T-helper 1 cell (primary cell): ENCODE data around the gene RAB35.
A peak's percentile ranks its signal among the peaks of the same experiment; 100 is the strongest.

Experiments used
- DNase-seq, 5 donors: peaks; one replicate each; pipeline ENCODE4 v3.0.0-alpha.2; 2012 to 2020

Gene RAB35

DNA sequence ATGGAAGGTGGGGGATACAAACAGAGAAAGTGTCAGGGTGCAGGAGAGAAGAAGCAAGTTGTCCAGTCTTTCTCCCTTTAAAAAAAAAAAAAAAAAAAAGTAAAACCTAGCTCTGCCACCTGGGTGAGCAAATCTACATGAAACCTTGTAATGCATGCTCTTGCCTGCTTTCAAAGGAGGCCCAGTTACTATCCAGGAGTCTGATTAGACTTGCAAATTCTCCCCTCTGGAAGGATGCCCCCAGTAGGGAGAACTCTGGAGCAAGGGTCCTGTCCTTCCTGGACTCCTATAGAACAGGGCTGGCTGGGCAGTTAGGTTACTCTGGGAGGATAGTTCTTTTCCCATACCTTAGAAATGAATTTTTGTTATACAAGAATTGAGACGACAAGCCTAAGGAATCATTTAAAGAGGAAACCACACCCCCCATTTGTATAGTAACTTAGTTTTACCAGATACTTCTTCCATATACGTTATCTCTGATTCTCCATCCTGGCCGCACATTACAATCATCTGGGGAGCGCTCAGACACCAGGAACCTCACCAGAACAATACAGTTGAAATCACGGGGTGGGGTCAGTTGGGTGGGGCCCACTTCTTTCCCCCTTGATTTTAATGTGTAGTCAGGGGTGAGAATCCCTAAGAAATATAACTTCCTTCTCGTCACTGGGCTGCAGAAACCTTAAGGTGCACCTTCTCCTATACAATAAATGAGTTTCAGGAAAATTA lies 30.5 kb downstream of the RAB35 start:
- DNase-seq: no peak

DNA sequence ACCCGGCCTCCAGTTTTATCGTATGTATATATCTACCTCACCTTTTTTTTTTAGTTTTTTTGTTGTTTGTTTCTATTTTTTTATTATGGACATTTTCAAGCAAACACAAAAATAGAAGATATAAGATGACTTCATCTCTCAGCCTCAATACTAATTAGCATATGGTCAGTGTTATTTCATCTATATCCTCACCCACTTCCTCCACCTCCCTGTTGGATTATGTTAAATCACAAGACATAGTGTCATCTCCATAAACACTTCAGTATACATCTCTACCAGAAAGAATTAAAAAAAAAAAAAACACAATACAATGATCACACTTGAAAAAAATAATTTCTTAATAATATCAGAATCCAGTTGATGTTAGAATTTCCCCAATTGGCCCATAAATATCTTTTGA lies 34.9 kb downstream of the RAB35 start:
- no peak for DNase-seq

DNA sequence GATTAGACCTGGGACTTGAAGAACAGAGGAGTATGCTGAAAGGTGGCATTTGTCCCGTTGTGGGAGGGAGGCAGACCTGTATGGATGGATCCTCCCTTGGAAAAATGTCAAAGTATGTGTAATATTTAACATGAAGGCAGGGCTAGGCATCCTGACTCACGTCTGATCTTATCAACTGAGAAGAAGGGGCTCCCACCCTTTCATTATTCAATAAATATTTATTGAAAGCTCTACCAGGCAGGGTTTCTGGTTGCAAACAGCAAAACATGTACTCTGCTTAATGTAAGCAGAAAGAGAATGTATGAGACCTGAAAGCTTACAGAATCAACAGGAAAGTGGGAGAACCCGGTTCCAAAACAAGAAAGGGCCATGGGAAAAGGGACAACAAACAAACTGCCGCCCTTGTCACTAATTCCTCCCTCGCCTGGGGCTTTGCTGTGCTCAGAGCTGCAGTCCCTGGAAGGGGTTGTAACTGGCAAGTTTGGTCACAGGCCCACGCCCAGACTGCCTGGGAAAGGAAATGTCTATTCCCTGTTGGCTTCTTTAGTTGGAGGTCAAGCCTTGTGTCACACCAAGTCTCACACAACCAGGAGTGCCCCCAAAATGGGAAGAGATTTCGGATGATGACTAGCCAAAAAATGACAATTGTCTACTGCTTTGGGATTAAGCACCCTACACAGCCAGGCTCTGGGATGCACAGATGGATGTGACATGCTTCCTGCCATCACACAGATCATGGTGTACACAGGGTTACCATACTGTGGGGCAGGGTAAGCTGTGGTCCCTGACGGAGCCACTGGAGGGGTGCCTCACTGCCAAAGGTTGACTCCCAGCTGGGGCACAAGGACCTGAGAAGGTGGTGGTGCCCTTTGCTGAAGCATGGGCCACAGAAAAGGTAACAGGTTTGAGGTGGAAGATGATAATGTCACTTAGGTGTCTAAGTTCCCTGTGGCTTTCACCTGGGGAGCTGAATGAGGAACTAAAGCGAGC lies 36.8 kb downstream of the RAB35 start:
- no peak for DNase-seq

DNA sequence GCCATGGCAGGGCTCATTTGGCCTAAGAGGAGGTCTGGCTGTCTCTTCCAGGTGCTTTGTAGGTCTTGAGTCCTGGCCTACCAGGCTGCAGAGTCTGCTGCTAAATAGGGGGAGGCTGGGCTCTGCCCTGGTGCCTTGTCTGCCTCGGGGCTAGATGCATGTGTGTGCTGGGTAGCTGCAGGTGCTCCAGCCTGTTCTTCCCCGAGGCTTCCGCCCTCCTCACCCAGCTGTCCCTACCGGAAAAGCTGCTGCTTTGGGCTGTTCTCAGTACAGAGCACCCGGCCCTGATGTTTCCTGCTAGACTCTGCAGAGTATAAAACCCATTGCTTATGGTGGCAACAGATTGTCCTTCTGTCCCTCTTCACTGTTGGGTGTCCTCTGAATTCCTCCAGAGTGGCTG lies 37.7 kb downstream of the RAB35 start:
- DNase-seq: peak in 1 of 5 donors; percentile 12

DNA sequence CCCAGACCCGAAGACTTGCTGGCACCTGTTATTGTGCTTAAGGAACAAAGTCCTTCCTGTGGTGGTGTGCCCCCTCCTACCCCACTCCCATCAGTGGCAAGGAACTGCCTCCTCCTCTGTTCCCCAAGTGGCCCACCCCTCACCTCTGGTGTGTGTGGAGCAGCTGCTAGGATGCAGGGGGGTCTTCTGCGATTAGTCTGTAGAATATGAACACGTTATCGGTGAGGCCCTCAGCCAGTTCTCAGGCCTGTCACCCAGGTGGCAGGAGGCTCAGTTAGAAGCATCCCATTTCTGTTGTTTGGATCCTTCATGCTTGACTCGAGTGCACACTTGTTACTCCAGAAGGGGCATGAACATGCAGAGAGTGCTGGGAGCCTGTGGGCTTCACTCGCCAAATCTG lies 39.3 kb downstream of the RAB35 start:
- DNase-seq: no peak

DNA sequence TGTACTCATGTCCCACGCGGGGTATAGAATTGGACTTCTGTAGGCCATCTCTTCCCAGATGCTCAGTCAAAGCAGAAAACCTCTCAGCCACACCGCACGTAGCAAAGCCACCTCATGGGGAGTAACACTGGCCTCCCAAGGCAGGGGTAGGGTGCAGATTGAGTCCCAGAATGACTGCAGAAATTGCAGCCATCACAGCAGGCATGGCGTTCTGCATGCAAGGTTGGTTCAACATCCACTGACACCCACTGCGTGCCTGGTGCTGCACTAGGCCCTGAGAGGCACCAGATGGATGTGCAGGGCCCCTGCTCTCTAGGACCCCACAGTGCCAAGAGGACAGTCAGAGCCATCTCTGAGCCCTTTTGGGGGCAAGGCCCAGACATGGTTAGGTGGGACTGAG lies 39.9 kb downstream of the RAB35 start:
- DNase-seq: no peak

DNA sequence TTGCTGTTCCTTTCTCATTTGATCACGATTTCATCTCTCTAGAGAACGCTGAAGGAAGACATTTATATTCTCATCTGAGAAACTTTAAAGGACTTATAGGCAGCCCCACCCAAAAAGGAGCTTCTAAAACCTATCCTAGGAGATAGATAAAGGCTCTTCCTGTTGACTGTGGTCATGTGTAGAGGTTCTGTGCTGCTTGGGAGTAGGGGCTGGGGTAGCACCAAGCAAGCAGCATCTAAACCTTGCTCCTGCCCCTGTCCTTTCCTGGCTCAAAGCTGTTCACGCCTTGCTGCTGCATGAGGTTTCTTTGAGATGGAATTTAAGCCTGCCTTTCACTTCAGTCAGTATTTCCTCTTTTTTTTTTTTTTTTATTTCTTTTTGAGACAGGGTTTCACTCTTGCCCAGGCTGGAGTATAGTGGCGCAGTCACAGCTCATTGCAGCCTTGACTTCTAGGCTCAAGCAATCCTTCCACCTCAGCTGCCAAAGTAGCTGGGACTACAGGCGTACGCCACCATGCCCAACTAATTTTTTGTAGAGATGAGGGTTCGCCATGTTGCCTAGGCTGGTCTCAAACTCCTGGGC lies 41.4 kb downstream of the RAB35 start:
- DNase-seq: no peak

DNA sequence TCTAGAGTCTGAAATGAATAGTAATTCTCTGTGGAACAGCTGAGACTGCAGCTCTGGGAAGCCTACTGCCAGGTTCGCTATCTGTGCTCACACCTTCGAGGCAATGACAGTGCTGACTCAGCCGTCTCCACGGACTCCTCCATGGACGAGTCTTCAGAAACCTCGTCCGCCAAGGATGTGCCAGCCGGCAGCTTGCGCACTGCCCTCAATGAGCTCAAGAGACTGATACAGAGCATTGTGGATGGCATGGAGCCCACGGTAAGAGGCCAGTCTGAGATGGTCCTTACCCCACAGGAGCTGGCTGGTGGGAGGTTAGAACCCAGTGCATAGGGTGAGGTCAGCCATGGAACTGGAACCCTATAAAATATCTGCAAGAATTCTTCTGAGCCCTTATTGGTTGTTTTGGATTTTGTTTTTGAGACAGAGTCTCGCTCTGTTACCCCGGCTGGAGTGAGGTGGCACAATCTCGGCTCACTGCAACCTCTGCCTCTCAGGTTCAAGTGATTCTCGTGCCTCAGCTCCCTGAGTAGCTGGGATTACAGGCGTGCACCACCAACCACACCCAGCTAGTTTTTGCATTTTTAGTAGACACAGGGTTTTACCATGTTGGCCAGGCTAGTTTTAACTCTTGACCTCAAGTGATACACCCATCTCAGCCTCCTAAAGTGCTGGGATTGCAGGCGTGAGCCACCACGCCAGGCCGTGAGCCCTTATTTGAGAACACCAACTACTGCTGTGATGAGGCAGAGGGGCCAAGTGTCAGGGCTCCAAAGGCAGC lies 43.9 kb downstream of the RAB35 start:
- DNase-seq: no peak

DNA sequence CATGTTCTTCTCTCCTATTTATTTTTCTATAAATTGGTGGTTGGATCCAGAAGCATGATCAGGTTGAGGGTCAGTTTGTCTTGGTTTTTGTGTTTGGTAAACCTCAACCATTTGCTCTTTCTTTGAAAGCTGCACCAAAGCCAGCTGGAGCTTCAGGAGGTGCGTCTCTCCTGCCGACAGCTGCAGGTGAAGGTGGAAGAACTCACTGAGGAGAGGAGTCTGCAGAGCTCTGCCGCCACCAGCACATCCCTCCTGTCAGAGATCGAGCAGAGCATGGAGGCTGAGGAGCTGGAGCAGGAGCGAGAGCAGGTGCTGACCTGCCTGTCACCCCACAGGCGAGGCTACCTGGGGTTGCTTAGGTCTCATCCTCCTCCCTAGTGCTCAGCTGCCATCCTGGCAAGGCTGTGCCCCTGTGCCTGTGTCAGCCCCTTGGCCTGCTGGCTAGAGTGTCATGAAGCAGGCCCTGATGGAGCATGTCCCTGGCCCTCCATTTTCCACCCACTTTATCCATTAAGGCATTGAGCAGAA lies 45.0 kb downstream of the RAB35 start:
- DNase-seq: no peak

DNA sequence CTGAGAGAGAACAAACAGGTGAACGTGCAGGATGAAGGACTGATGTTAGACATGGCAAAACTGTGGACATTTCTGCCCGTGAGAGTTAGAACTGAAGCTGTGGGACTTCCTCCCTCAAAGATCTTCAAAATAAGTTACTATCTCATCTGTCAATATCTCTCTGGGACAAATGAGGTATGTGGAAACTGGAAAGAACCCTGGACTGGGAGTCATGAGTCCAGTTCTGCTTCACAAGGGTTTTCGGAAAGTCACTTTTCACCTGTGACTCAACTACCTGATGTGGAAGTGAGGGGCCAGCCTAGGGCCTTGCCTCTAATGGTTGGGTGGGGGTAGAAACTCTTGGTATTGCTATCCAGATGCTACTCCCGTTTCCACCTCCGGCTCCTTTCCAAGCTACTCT lies 47.3 kb downstream of the RAB35 start:
- no peak for DNase-seq

DNA sequence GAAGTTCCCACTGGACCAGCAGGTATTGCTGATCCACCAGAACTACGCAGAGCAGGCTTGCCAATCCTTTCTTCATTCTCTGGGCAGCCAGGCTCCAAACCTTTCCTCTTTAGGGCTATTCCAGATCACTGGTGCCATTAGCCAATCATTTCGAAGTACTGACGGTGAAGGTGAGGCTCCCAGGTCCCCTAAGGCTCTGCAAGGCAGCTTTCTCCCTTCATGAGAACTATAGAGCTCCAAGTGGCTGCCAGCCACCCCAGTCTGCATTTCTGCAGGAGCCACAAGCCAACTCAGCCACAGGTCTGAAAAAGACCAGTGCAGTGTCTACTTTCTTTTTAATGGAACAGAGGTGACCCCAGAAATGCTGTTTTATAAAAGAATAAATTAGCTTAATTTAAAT lies 48.7 kb downstream of the RAB35 start:
- no peak for DNase-seq

DNA sequence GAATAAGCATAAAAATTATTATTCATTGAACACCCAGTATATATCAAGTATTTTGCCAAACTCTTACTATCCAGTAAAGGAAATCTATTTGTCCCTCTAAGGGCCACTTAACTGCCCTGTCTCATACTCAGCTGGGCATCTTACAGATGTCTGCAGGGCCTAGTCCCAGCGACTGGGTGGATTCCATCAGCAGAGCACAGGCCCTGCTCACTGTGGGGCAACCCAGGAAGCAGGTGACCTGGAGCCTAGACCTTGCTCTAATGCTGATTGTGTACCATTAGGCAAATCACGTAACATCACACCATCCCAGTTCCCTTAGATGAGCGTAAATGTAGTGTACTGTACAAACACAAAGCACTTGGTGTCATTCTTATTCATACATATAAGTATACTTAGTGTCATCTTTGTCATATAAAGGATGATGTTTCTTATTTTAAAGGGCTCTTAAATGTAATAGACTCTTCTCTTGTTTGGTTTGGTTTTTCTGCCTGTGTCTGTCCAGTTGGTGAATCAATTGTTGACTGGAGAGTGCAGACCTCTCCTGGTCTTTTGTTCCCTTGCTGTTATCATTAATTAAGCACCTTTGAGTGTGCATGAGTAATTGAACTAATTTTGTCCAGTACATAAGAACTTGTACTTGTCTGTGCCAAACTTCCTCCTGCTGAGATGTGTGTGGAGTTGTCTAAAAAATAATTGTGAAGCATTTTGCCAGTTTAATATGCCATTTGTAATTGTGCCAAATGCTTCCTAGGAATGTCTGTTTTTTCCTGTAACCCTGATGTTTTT lies 49.3 kb downstream of the RAB35 start:
- no peak for DNase-seq

DNA sequence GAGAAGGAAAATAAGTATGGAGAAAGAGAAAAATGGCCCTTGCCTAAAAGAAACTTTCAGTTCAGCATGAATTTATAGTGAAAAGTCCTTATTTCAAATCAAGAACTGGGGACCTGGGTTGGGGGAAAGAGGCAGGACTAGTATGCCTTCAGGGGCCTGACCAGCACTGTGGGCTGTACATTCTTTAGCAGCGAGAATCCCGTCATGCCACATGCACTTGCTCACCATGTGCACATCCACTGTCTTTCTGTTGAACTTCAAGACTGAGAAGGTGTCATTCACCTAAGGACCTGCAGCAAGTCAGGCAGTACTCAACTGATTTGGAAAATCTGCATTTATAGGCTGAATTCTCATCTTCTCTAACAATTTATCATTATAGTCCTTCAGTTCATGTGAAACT lies 50.2 kb downstream of the RAB35 start:
- no peak for DNase-seq

DNA sequence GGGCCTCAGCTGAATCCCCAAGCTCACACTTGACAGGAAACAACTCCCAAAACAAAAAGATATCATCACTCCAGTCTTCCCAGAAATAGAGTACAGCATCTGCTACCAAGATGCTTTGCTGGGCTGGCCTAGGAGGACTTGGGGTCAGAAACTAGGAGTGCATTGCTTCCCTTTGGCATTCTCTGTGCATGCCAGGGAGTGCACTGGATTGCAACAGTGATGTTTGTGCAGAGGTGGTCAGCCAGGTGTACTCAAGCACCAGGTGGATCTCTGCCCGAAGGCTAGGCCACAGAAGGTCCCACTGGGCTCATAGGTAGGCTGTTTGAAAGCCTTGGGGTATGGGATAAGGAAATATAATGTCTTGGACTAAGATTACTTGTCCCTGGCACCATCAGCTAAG lies 51.1 kb downstream of the RAB35 start:
- no peak for DNase-seq

DNA sequence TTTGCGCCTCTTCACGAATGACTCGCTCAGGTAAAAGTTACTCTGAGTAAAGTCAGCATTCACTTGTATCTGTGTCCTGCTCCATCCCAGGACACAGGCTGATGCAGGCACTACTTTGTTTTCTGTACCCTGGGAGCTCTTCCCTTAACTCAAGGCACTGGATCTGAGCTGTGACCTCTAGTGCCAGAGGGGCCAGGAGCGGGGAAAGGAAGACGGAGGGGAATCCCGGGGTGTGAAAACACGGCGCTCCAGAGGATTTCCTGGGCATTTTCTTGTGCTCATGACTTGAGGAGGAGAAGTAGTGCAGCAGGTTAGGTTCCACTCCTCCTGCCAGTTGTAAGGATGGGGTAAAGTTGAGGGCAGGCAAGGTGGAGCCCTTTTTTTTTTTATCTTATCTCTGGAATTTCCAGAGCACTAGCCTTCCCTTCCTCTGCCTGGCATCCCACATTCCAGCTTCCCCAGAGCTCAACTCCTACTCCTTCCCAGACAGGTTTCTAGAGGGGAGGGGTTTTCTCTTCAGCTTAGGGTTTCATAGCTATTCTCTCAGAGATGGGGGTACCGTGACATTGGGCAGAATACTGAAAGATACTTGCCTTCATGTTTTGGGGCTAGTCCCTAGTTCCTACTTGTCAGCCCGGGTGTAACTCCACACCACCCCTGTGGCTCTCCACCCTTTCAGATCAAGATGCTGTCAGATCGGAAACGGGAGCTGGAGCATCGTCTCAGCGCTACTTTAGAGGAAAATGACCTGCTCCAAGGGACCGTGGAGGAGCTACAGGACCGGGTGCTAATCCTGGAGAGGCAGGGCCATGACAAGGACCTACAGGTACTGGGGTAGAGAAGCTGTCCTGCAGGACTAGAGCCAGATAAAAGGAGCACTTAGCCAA lies 52.3 kb downstream of the RAB35 start:
- no peak for DNase-seq

DNA sequence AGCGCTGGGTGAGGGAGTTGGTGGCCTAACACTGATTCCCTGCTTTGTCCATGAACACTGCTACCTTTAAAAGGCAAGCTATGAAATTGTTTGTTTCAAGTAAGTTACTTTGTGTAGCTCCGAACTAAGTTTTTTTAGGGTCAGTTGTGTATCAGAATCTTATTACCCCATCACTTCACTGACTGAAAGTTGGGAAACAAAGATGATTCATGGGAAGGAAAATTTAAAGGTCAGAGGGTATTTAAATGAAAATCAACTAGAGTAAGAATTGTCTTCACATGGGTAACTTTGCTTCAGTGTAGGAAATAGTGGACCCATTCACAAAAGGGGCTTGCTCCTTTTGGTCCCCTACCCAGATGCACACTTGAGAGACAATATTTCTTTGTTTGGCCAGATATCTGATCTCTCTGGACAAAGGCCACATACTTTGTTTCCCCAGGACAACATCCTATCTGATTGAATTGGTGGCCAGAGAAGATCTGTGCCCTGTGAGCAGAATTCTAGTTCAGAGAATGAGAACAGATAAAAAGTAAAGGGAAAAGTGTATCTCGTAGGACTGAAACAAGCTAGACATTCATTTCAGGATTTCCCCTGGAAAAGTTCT lies 53.5 kb downstream of the RAB35 start:
- DNase-seq: no peak

DNA sequence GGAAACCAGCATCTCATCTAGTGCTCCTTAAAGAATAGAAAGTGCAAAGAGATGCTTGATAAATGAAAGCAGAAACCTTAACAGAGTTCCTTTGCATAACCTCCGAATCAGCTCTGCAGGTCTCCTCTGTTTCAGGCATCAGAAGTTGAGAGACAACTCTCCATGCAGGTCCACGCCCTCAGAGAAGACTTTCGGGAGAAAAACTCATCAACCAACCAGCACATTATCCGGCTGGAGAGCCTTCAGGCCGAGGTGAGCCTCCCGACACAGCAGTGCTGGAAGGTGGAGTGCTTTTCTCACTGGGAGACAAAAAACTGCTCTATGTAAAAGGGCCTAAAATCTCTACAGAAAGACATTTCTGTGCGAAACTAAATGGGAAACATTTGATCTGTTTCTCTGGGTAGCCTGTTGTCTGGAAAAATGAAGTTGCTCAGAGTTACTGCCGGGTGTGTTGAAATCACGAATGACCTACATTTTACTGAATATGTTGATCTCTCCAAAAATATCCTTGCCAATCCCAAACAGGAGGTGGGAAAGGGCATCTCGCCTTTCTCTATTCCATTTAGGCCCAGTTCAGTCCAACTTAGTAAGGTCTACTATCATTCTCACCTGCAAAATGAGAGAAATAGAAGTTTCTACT lies 54.9 kb downstream of the RAB35 start:
- no peak for DNase-seq

DNA sequence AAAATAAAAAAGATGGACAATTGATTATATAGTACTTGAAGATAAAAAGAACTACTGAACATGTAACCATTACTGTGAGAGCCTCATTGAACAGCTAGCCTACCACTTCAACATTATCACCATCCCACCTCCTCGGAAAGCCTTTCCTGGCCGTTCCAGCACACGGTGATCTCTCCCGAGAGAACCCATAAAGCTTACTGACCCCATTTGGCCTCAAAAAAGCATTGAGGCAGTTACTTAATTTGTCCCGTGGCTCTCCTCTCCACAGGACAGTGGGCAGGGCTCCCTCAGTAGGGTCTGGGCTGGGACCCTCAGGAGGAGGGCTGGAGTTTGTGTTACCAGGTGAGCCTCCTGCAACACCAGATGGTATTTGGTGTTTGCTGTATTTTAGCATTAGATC lies 55.8 kb downstream of the RAB35 start:
- DNase-seq: no peak

DNA sequence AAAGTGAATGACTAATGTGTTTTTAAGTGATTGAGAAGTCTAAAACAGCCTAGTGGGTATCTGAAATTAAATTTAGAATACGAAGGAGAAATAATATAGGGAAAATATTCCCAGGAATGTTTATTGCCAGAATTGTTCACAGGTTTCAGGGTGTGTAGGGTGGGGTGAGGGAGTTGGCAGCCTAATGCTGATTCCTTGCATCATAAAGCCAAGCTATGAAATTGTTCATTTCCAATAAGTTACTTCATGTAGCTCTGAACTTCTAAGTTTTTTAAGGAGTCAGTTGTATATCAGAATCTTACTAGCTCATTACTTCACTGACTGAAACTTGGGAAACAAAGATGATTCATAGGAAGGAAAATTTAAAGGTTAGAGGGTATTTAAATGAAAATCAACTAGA lies 56.4 kb downstream of the RAB35 start:
- no peak for DNase-seq

DNA sequence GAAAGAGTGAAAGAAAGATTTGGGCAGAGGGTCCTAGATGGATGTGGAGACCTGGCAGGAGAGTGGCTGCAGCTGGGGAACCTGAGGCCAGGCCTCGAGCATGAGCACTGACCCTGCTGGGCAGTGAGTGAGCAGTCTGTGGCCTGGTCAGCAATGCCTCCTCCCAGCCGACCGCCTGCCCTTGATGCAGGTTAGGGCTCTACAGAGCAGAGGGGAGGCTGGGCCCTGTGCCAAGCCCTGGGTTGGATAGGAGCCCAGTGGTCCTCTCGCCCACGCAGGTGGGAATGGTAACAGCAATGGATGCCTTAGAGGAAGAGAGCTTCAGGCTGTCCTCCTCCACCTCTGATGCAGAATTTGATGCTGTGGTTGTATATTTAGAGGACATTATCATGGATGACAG lies 59.8 kb downstream of the RAB35 start:
- no peak for DNase-seq
